K562 (cell line): ENCODE data around the gene SLC7A5. TPM values are rescaled to one million over a fixed set of nuclear protein-coding genes. Genes with fewer than 3 reads are reported as not detected.

ENCODE experiments used
- ATAC-seq: fragments of 200-7000 bp; cut with Tn5 transposase; 3 replicates; pipeline ENCODE4 v1.9.1; 2020; ENCODE audit warnings: moderate library complexity
- BruUV-seq: library from RNA; stranded (reverse); fragments of 400-500 nt; replicated peaks from 2 replicates; lab custom pipeline; 2021; lab: Mats Ljungman, UMichigan
- CTCF ChIA-PET: fragments of 300-600 bp; formaldehyde crosslinking; extraction: SDS; loops from one replicate; lab custom pipeline; 2021; ENCODE audit warnings: low intra/inter-chr PET ratio; lab: Yijun Ruan, JAX
- POLR2A ChIA-PET: fragments of 300-600, 350-650 bp; sonication (Branson Sonifier 250); formaldehyde crosslinking; extraction: SDS; loops from one replicate; lab custom pipeline; 2021; ENCODE audit warnings: antibody characterized with exemption, inconsistent platforms; lab: Yijun Ruan, JAX
- DNase-seq, 4 experiments: peaks; one replicate each; pipeline versions ENCODE4 v3.0.0 to v3.0.0-alpha.2; 2011 to 2018; ENCODE audit warnings: low spot score in 3 of 4, mixed read lengths in 3 of 4; ENCODE audit errors: extremely low read depth in 1 of 4
- FAIRE-seq: peaks from 2 replicates; lab custom pipeline; 2011; peaks lifted over from hg19 to GRCh38; lab: Jason Lieb, UNC
- H2AFZ ChIP-seq: 2 replicates; pipeline ENCODE4 v1.6.0; 2011; ENCODE audit warnings: low read depth, low read length, control low read depth, inconsistent platforms
- H3K27ac ChIP-seq: fragments of 200-600 bp; 3 replicates; pipeline ENCODE4 v1.8.0; 2011; ENCODE audit warnings: low read depth, mild to moderate bottlenecking, control low read depth, inconsistent platforms, low read length, moderate library complexity, mixed read lengths; ENCODE audit errors: extremely low read depth
- H3K27me3 ChIP-seq, 2 experiments: fragments of 300-600 bp in 1 of 2; 2 replicates in 1 of 2; 3 replicates in 1 of 2; pipeline versions ENCODE4 v1.6.0 to v1.8.0; 2011; ENCODE audit warnings: inconsistent platforms in 2 of 2, low read length in 2 of 2, mild to moderate bottlenecking in 1 of 2, mixed read lengths in 1 of 2, moderate library complexity in 1 of 2; ENCODE audit not compliant: control insufficient read depth in 2 of 2, insufficient read depth in 2 of 2
- H3K36me3 ChIP-seq: fragments of 300-600 bp; 3 replicates; pipeline ENCODE4 v1.8.0; 2011; ENCODE audit warnings: mild to moderate bottlenecking, low read length, inconsistent platforms; ENCODE audit not compliant: control insufficient read depth, insufficient read depth
- H3K4me1 ChIP-seq, 2 experiments: fragments of 200-600 bp in 1 of 2; replicated peaks in 1 of 2; 2 replicates in 1 of 2; 3 replicates in 1 of 2; pipeline versions ENCODE4 v1.5.1 to v1.8.0; 2011; ENCODE audit warnings: inconsistent platforms in 2 of 2, low read length in 2 of 2, mild to moderate bottlenecking in 1 of 2, mixed read lengths in 1 of 2, moderate library complexity in 1 of 2; ENCODE audit not compliant: control insufficient read depth in 2 of 2, insufficient read depth in 2 of 2
- H3K4me2 ChIP-seq: 2 replicates; pipeline ENCODE4 v1.6.1; 2011; ENCODE audit warnings: low read length, control low read depth, inconsistent platforms, mixed read lengths; ENCODE audit not compliant: insufficient read depth
- H3K4me3 ChIP-seq: fragments of 200-600 bp; sonication (generic), shearing (Covaris generic); 2 replicates; pipeline ENCODE4 v1.5.1; 2016; ENCODE audit warnings: control low read depth, inconsistent platforms
- H3K79me2 ChIP-seq: fragments of 200-600 bp; 3 replicates; pipeline ENCODE4 v1.8.0; 2011; ENCODE audit warnings: low read length, inconsistent platforms; ENCODE audit not compliant: control insufficient read depth, insufficient read depth
- H3K9ac ChIP-seq, 2 experiments: 2 replicates each; pipeline versions ENCODE4 v1.6.0 to v1.6.1; 2011; ENCODE audit warnings: low read depth in 2 of 2, low read length in 2 of 2, control low read depth in 1 of 2, inconsistent platforms in 1 of 2, mild to moderate bottlenecking in 1 of 2, mixed read lengths in 1 of 2; ENCODE audit not compliant: insufficient read depth in 1 of 2
- H3K9me1 ChIP-seq: one replicate; pipeline ENCODE4 v1.6.0; 2011; ENCODE audit warnings: inconsistent platforms, mild to moderate bottlenecking, low read length, moderate library complexity; ENCODE audit not compliant: control insufficient read depth, insufficient read depth
- H3K9me3 ChIP-seq: replicated peaks from 2 replicates; pipeline ENCODE4 v1.5.1; 2011; ENCODE audit warnings: low read depth, low read length, inconsistent platforms; ENCODE audit not compliant: control insufficient read depth, insufficient read depth
- H4K20me1 ChIP-seq: replicated peaks from 2 replicates; pipeline ENCODE4 v1.6.1; 2011; ENCODE audit warnings: low read length, inconsistent platforms, mixed read lengths; ENCODE audit not compliant: control insufficient read depth, insufficient read depth
- ATF7 ChIP-seq: fragments of 450-650 bp; IDR thresholded peaks from 2 replicates; pipeline ENCODE4 v1.7.1; 2014; ENCODE audit warnings: mild to moderate bottlenecking, moderate library complexity
- CBFB ChIP-seq: sonication (generic); formaldehyde crosslinking; IDR thresholded peaks from 2 replicates; pipeline ENCODE4 v1.4.0; 2020; ENCODE audit warnings: mild to moderate bottlenecking, missing genetic modification reagents
- FOXA3 ChIP-seq, 2 experiments: fragments of 450-650 bp in 1 of 2; sonication (generic) in 1 of 2; formaldehyde crosslinking; IDR thresholded peaks in 1 of 2; conservative IDR thresholded peaks in 1 of 2; 2 replicates each; pipeline versions ENCODE4 v1.4.0 to v1.8.0; 2020 to 2022; ENCODE audit warnings: mild to moderate bottlenecking in 2 of 2, missing genetic modification reagents in 1 of 2
- GABPA ChIP-seq: fragments of 200-800 bp; sonication (Bioruptor generic); conservative IDR thresholded peaks from 2 replicates; pipeline ENCODE4 v1.6.1; 2016; ENCODE audit warnings: low read depth, missing genetic modification characterization, missing compliant biosample characterization
- JUND ChIP-seq, 2 experiments: IDR thresholded peaks; 2 replicates in 1 of 2; 3 replicates in 1 of 2; pipeline ENCODE4 v1.6.1; 2011; ENCODE audit warnings: borderline replicate concordance in 2 of 2, low read depth in 2 of 2, low read length in 2 of 2, improper control_type of control experiment in 1 of 2, missing biosample characterization in 1 of 2, missing genetic modification characterization in 1 of 2, missing genetic modification reagents in 1 of 2
- MAX ChIP-seq: sonication (generic); formaldehyde crosslinking; IDR thresholded peaks from 2 replicates; pipeline ENCODE4 v1.9.0; 2022; ENCODE audit warnings: mild to moderate bottlenecking, missing genetic modification reagents
- MEF2D ChIP-seq: conservative IDR thresholded peaks from 2 replicates; pipeline ENCODE4 v1.6.1; 2016; ENCODE audit warnings: low read depth, missing genetic modification characterization, missing compliant biosample characterization
- MEIS2 ChIP-seq: fragments of 450-650 bp; IDR thresholded peaks from 2 replicates; pipeline ENCODE4 v1.6.1; 2014; ENCODE audit warnings: mild to moderate bottlenecking; ENCODE audit not compliant: partially characterized antibody
- NCOA4 ChIP-seq: fragments of 450-650 bp; IDR thresholded peaks from 2 replicates; pipeline ENCODE4 v1.6.1; 2018; ENCODE audit warnings: mild to moderate bottlenecking; ENCODE audit not compliant: partially characterized antibody
- POU5F1 ChIP-seq: fragments of 150-350 bp; IDR thresholded peaks from 2 replicates; pipeline ENCODE4 v1.6.1; 2014; ENCODE audit warnings: borderline replicate concordance, low read length, low read depth, mild to moderate bottlenecking; ENCODE audit not compliant: partially characterized antibody
- SAFB2 ChIP-seq: fragments of 200-400 bp; formaldehyde crosslinking; IDR thresholded peaks from 2 replicates; pipeline ENCODE4 v1.6.1; 2018; ENCODE audit warnings: borderline replicate concordance, low read length, low read depth, moderate library complexity; ENCODE audit not compliant: severe bottlenecking
- SETDB1 ChIP-seq: IDR thresholded peaks from one replicate; pipeline ENCODE4 v1.6.1; 2012; ENCODE audit warnings: low read length, control low read depth, inconsistent platforms
- SIN3A ChIP-seq, 2 experiments: fragments of 150-350 bp in 1 of 2; IDR thresholded peaks; 2 replicates each; pipeline ENCODE4 v1.6.1; 2011 to 2016; ENCODE audit warnings: borderline replicate concordance in 2 of 2, low read depth in 2 of 2, low read length in 2 of 2, mild to moderate bottlenecking in 2 of 2, moderate library complexity in 2 of 2; ENCODE audit not compliant: control insufficient read depth in 1 of 2
- SLC30A9 ChIP-seq: fragments of 250-450 bp; sonication (Bioruptor Pico); IDR thresholded peaks from 2 replicates; pipeline ENCODE4 v1.8.0; 2022; ENCODE audit warnings: mild to moderate bottlenecking, moderate library complexity
- SNRNP70 ChIP-seq: fragments of 200-400 bp; formaldehyde crosslinking; optimal IDR thresholded peaks from 2 replicates; pipeline ENCODE3; 2017; ENCODE audit warnings: low read depth, low read length
- SOX6 ChIP-seq: fragments of 450-650 bp; IDR thresholded peaks from 2 replicates; pipeline ENCODE4 v1.6.1; 2014; ENCODE audit warnings: mild to moderate bottlenecking
- SRSF9 ChIP-seq: fragments of 200-400 bp; formaldehyde crosslinking; IDR thresholded peaks from 2 replicates; pipeline ENCODE4 v1.6.1; 2017; ENCODE audit warnings: low read depth, low read length, borderline replicate concordance
- VEZF1 ChIP-seq: fragments of 200-800 bp; sonication (Bioruptor generic); IDR thresholded peaks from 2 replicates; pipeline ENCODE4 v1.6.1; 2017; ENCODE audit warnings: missing genetic modification characterization, missing compliant biosample characterization
- ZNF316 ChIP-seq: fragments of 450-650 bp; IDR thresholded peaks from 2 replicates; pipeline ENCODE4 v1.6.1; 2016
- ZNF41 ChIP-seq: fragments of 250-450 bp; sonication (Bioruptor Pico); conservative IDR thresholded peaks from 2 replicates; pipeline ENCODE4 v1.4.0; 2020; ENCODE audit warnings: mild to moderate bottlenecking
- WGBS: fragments of 100-300 bp; shearing (Covaris generic); methylation state at CpG from one replicate; pipeline ENCODE4 v1.1.6; 2016; ENCODE audit warnings: low coverage, mixed read lengths; ENCODE audit not compliant: insufficient coverage; ENCODE audit errors: missing lambda C conversion rate; 5-methylcytosine and 5-hydroxymethylcytosine counted together
- in situ Hi-C: fragments of 300-500 bp; cut with MboI; formaldehyde crosslinking; loops from 4 replicates; pipeline ENCODE4 v1.15.0; 2018; ENCODE audit warnings: inconsistent platforms, mixed read lengths
- intact Hi-C: fragments of 100-400 bp; cut with micrococcal nuclease; formaldehyde crosslinking; loops from 2 replicates; pipeline ENCODE4 v1.14.2; 2022
- polyA plus RNA-seq, 8 experiments: library from polyadenylated mRNA; depleted of rRNA in 4 of 8; stranded (reverse) in 5 of 8; unstranded in 3 of 8; fragments of >200 nt; fragmentation: Nextera tagmentation in 2 of 8; fragmentation: Illumina TruSeq in 1 of 8; extraction: Ambion mirVana in 2 of 8; extraction: Trizol in 1 of 8; gene quantifications; 2 replicates each; pipeline versions ENCODE4 v1.2.1 to v1.2.3, GENCODE V29; 2011 to 2014; ENCODE audit warnings: inconsistent platforms in 1 of 8, missing spikeins in 1 of 8
- total RNA-seq, 7 experiments: library from RNA; depleted of rRNA in 6 of 7; stranded (reverse); fragments of >200 nt in 6 of 7; fragmentation: Illumina TruSeq in 2 of 7; extraction: Trizol in 2 of 7; gene quantifications; 2 replicates each; pipeline versions ENCODE4 v1.2.1 to v1.2.3, GENCODE V29; 2011 to 2021; ENCODE audit warnings: low replicate concordance in 1 of 7

Gene SLC7A5
- total and polyA plus RNA-seq, 9 of the 15 experiments (the other 6 are each of a cell fraction or from before 2014, with no cell fraction given), result 1.9 to 220 (median 18.6) TPM

GRCh38 chr16:87791295-87792204 lies 77.8 kb downstream of the SLC7A5 start:
- Histone ChIP-seq H3K79me2 (no peaks in the 10 kb centered on the region), H3K9me3 (no peaks in the 10 kb centered on the region), H4K20me1 (no peaks in the 10 kb centered on the region), H3K36me3 (no peaks in the 10 kb centered on the region), H3K9me1 (no peaks in the 10 kb centered on the region), H3K4me1 (peaks cover 2 to 11% of the 10 kb centered on the region in 2 experiments; a peak in 3 of 5 replicates), H3K27me3 (peaks cover 5 to 21% of the 10 kb centered on the region in 2 experiments; a peak in 3 of 5 replicates), H3K4me3 (no peak overlapping the region), H2AFZ (no peak overlapping the region), H3K27ac (no peak overlapping the region), H3K9ac (0 out of 4 replicates have a peak overlapping the region, but pooled peaks of 1 of the 2 experiments have one; percentile 43), H3K4me2 (no peak overlapping the region)
- ATAC-seq (no peak), DNase-seq (no peak), FAIRE-seq (no peak)
- in situ Hi-C loops, result no loop called here
- CTCF ChIA-PET, result no interaction called here
- 59% methylated on average over 30 of the region's 32 CpGs for WGBS
- intact Hi-C loops, result no loop called here
- no TSS peak for BruUV-seq
- POLR2A ChIA-PET, result interaction anchor here (0.5 to 1.4 kb wide), 8 partner anchors 10 to 80 kb away, joined by 3 to 5 read pairs (median 3); no protein-coding TSS in a partner anchor
- TF ChIP-seq SIN3A (IDR thresholded peaks at IDR 0.05; ENCODE audit: borderline replicate concordance in 2 of 2, control insufficient read depth in 1 of 2, low read depth in 2 of 2, low read length in 2 of 2), result no peak
- no peak for TF ChIP-seq MAX (CRISPR knock-in tag)
- no peak for TF ChIP-seq SETDB1
- 0 out of 2 replicates have a peak, but pooled peaks have one; percentile 25 for TF ChIP-seq VEZF1 (CRISPR knock-in tag)
- TF ChIP-seq JUND (IDR thresholded peaks at IDR 0.05; ENCODE audit: borderline replicate concordance, low read depth, low read length), result no peak
- no peak for TF ChIP-seq JUND (tag; IDR thresholded peaks at IDR 0.05; ENCODE audit: borderline replicate concordance, low read depth, low read length)
- TF ChIP-seq CBFB (CRISPR knock-in tag), result no peak
- TF ChIP-seq NCOA4, result no peak
- TF ChIP-seq GABPA (tag), result no peak
- no peak for TF ChIP-seq POU5F1
- no peak for TF ChIP-seq SLC30A9 (CRISPR knock-in tag)
- TF ChIP-seq SNRNP70, result no peak
- no peak for TF ChIP-seq MEF2D (tag)
- TF ChIP-seq ZNF41 (CRISPR knock-in tag), result no peak
- TF ChIP-seq MEIS2, result peak; percentile 23
- no peak for TF ChIP-seq ZNF316
- no peak for TF ChIP-seq SOX6
- no peak for TF ChIP-seq FOXA3 (CRISPR knock-in tag; conservative IDR thresholded peaks at IDR 0.05 in 1 of 2, IDR thresholded peaks at IDR 0.05 in 1 of 2)
- TF ChIP-seq ATF7, result peak; percentile 25; the same call in 1 of the 2 replicates
- no peak for TF ChIP-seq SAFB2
- TF ChIP-seq SRSF9, result no peak
